Loucy (cell line): ENCODE data around the gene QRICH1.
A peak's percentile ranks its signal among the peaks of the same experiment; 100 is the strongest.

Source experiments
- H2AFZ ChIP-seq: fragments of 200-600 bp; sonication (generic); 2 replicates; pipeline ENCODE4 v1.6.0; 2016; ENCODE audit warnings: antibody characterized with exemption, mild to moderate bottlenecking, low read length, moderate library complexity
- H3F3A ChIP-seq: fragments of 200-600 bp; 2 replicates; pipeline ENCODE4 v1.6.0; 2016; ENCODE audit warnings: antibody characterized with exemption, low read depth, mild to moderate bottlenecking
- H3K27me3 ChIP-seq: fragments of 200-600 bp; sonication (generic); 2 replicates; pipeline ENCODE4 v1.6.1; 2014; ENCODE audit warnings: low read length, mild to moderate bottlenecking; ENCODE audit not compliant: insufficient read depth, poor library complexity, severe bottlenecking
- H3K36me3 ChIP-seq: fragments of 200-600 bp; sonication (generic); 2 replicates; pipeline ENCODE4 v1.6.1; 2016; ENCODE audit warnings: low read length; ENCODE audit not compliant: insufficient read depth
- H3K4me1 ChIP-seq: fragments of 200-600 bp; sonication (generic); 2 replicates; pipeline ENCODE4 v1.5.1; 2014; ENCODE audit warnings: low read length, mild to moderate bottlenecking; ENCODE audit not compliant: insufficient read depth, poor library complexity, severe bottlenecking
- H3K4me2 ChIP-seq: fragments of 200-600 bp; sonication (generic); 2 replicates; pipeline ENCODE4 v1.6.0; 2014; ENCODE audit warnings: antibody characterized with exemption, low read length, low read depth, mild to moderate bottlenecking; ENCODE audit not compliant: poor library complexity, severe bottlenecking
- H3K4me3 ChIP-seq: fragments of 200-600 bp; sonication (generic); 2 replicates; pipeline ENCODE4 v1.5.1; 2014; ENCODE audit warnings: low read length, mild to moderate bottlenecking, mixed read lengths; ENCODE audit not compliant: poor library complexity, severe bottlenecking
- H3K79me2 ChIP-seq: fragments of 200-600 bp; sonication (generic); 2 replicates; pipeline ENCODE4 v1.6.1; 2014; ENCODE audit warnings: low read length; ENCODE audit not compliant: insufficient read depth
- H3K9ac ChIP-seq: fragments of 200-600 bp; sonication (generic); 2 replicates; pipeline ENCODE4 v1.6.0; 2014; ENCODE audit warnings: mild to moderate bottlenecking, low read depth, low read length, moderate library complexity; ENCODE audit not compliant: poor library complexity, severe bottlenecking
- H3K9me2 ChIP-seq: fragments of 200-600 bp; sonication (generic); replicated peaks from 2 replicates; pipeline ENCODE4 v1.6.1; 2016; ENCODE audit warnings: low read depth, low read length, mixed read lengths
- H3K9me3 ChIP-seq: fragments of 200-600 bp; sonication (generic); 2 replicates; pipeline ENCODE4 v1.6.1; 2014; ENCODE audit warnings: mild to moderate bottlenecking, antibody characterized with exemption, low read length, low read depth; ENCODE audit not compliant: insufficient read depth
- H4K20me1 ChIP-seq: fragments of 200-600 bp; sonication (generic); 2 replicates; pipeline ENCODE4 v1.6.0; 2014; ENCODE audit warnings: antibody characterized with exemption, low read length, mild to moderate bottlenecking; ENCODE audit not compliant: insufficient read depth, poor library complexity, severe bottlenecking
- CTCF ChIP-seq: fragments of 200-600 bp; sonication (generic); conservative IDR thresholded peaks from 2 replicates; pipeline ENCODE4 v1.5.1; 2014; ENCODE audit warnings: mild to moderate bottlenecking, antibody characterized with exemption, low read length
- EZH2phosphoT487 ChIP-seq: fragments of 200-600 bp; IDR thresholded peaks from 2 replicates; pipeline ENCODE4 v1.6.1; 2018; ENCODE audit warnings: antibody characterized with exemption, mild to moderate bottlenecking, moderate library complexity, borderline replicate concordance

The QRICH1 gene

GRCh38 chr3:49005998-49006397 is 87.9 kb downstream of the QRICH1 start:
- peaks cover 45% of the 10 kb centered on the region for H3K79me2 ChIP-seq
- no peaks in the 10 kb centered on the region for H3K9me2 ChIP-seq
- peak overlapping the region; percentile 82 for H3K4me2 ChIP-seq
- peaks cover 22% of the 10 kb centered on the region for H4K20me1 ChIP-seq
- peak overlapping the region; percentile 86 for H3K4me3 ChIP-seq
- TF ChIP-seq CTCF (no peak), EZH2phosphoT487 (no peak)
- H3K9me3 ChIP-seq, result no peaks in the 10 kb centered on the region
- H3K4me1 ChIP-seq, result peaks cover 14% of the 10 kb centered on the region
- H3F3A ChIP-seq, result no peaks in the 10 kb centered on the region
- H3K9ac ChIP-seq, result peak overlapping the region; percentile 100
- no peak overlapping the region for H2AFZ ChIP-seq
- no peaks in the 10 kb centered on the region for H3K36me3 ChIP-seq
- H3K27me3 ChIP-seq, result no peaks in the 10 kb centered on the region

- no peak overlapping the region for H3K4me2 ChIP-seq
- H3F3A ChIP-seq, result no peaks in the 10 kb centered on the region
- no peaks in the 10 kb centered on the region for H3K9me2 ChIP-seq
- peaks cover 14% of the 10 kb centered on the region for H3K4me1 ChIP-seq
- TF ChIP-seq EZH2phosphoT487, result no peak
- TF ChIP-seq CTCF, result no peak
- peaks cover 38% of the 10 kb centered on the region for H3K79me2 ChIP-seq
- no peak overlapping the region for H3K4me3 ChIP-seq
- H3K36me3 ChIP-seq, result no peaks in the 10 kb centered on the region
- H3K27me3 ChIP-seq, result no peaks in the 10 kb centered on the region
- H3K9me3 ChIP-seq, result no peaks in the 10 kb centered on the region
- H2AFZ ChIP-seq, result no peak overlapping the region
- peaks cover 21% of the 10 kb centered on the region for H4K20me1 ChIP-seq
- no peak overlapping the region for H3K9ac ChIP-seq
Observed at GRCh38 chr3:49005303-49005680, 88.6 kb downstream of the QRICH1 start.

GRCh38 chr3:49004352-49005302 is 89.2 kb downstream of the QRICH1 start:
- H4K20me1 ChIP-seq, result peaks cover 14% of the 10 kb centered on the region
- no peak for TF ChIP-seq CTCF
- TF ChIP-seq EZH2phosphoT487, result no peak
- H2AFZ ChIP-seq, result no peak overlapping the region
- no peaks in the 10 kb centered on the region for H3K9me3 ChIP-seq
- no peaks in the 10 kb centered on the region for H3F3A ChIP-seq
- no peaks in the 10 kb centered on the region for H3K27me3 ChIP-seq
- no peaks in the 10 kb centered on the region for H3K36me3 ChIP-seq
- H3K9ac ChIP-seq, result no peak overlapping the region
- H3K4me2 ChIP-seq, result no peak overlapping the region
- H3K4me3 ChIP-seq, result no peak overlapping the region
- peaks cover 31% of the 10 kb centered on the region for H3K79me2 ChIP-seq
- H3K4me1 ChIP-seq, result peaks cover 14% of the 10 kb centered on the region
- no peaks in the 10 kb centered on the region for H3K9me2 ChIP-seq
